GM18858 (cell line): ENCODE measurements around the gene WWOX.

ENCODE experiments used
- ATAC-seq: cut with Tn5 transposase; IDR thresholded peaks from one replicate; pipeline ENCODE4 v1.9.1; 2021; ENCODE audit not compliant: unreplicated experiment

The WWOX gene

GRCh38 chr16:78812582-78812981 is 713.1 kb downstream of the WWOX start:
- ATAC-seq = no peak

DNA sequence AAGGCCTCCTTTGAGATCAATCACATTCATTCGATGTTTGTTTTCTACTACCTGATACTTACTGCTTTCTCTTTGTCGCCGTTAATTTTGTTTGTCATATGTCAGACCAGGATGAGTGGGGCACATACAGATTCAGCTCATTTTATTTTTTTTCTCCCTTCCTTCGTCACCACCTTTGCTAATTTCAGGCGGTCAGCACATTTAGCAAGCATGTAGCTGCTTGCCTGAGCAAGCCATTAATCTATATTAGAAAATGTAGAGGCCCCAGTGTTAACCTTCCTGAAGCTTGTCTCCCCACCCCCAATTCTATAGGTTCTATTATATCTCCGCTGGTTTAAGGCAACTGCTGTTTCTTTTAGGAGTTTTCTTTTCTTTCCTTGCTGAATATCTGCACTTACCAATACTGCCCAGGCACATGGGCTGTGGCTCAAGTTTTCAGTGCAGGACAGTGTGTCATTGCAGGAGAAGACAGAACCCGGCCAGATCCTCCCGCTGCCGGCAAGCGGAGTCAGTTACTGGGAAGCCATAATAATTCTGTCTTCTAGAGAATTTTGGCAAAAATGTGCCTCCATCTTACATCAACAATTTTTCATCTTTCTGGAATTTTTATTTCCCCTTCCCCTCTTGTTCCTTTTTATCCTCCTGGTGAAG is 714.3 kb downstream of the WWOX start:
- no peak for ATAC-seq

GRCh38 chr16:78815713-78816112 is 716.3 kb downstream of the WWOX start:
- ATAC-seq = no peak

GRCh38 chr16:78816499-78817195 is 717.2 kb downstream of the WWOX start:
- ATAC-seq = no peak

- no peak for ATAC-seq
These were observed 717.8 kb downstream of the WWOX start for GRCh38 chr16:78817200-78817739.

DNA sequence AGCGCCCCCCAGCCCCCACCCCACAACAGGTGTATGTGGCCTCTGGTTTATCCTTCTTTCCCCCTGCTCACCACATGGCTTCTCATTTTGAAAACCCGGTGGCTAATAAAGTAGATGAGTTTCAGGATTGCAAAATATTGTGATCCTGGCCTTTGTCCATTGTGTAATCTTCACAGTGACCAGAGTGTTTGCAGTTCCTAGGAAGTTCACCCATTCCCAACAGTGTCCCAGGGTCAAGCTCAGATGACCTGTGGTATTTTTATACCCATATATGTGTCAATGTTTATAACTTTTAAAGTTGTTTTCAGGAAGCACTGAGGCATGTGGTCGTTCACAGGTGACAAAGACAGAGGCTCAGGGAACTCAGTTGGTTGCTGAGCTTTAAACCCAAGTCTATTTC is 721.9 kb downstream of the WWOX start:
- ATAC-seq = no peak

DNA sequence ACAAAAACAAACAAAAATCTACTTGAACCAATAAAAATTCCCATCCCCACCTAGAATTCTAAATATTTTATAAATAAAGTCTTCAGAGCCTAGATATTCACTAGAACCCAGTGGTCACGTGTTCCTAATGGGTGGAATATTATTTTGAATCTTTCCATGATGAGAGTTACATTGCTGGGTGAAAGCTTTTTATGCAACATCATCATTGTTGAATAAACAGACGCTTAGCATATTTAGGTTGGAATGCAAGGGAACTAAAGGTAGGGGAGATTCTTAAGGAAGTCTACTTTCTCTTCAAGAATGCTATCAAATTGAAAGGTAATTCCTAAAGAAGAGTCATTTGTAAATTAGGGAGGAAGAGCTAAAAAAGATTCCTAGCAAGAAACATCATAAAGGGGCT is 723.1 kb downstream of the WWOX start:
- ATAC-seq = no peak

DNA sequence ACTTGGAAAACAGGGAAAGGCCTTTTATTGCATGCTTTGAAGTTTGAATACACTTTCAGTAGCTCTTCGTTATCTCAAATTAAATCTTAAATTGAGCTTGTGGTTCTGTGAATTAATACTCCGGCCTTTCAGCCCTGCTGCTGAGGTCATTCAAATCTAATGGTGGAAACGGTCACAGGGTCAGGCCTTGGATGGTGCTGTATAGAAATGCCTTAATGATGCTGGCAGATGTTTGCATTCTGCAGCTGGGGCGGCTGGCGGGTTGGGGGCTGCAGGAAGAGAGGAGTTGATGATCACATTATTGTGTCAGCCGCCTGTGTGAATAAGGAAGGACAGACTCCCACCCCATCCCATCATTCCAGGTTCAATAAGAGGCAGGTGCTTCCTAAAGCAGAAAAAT is 723.6 kb downstream of the WWOX start:
- no peak for ATAC-seq

DNA sequence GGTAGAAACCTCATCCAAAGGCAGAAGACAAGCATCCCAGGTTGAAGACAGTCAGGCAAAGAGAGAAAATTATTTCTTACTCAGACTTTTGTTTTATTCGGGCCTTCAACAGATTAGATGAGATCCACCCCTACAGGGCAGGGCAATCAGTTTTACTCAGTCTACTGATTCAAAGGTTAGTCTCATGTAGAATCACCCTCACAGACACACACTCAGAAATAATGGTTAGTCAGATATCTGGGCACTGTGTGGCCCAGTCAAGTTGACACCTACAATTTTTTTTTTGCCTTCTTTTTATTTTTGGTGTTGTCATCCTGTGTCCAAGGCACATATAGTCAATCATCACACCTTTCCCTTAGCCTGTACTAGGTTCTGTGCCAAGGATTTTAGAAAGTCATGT is 729.8 kb downstream of the WWOX start:
- no peak for ATAC-seq

DNA sequence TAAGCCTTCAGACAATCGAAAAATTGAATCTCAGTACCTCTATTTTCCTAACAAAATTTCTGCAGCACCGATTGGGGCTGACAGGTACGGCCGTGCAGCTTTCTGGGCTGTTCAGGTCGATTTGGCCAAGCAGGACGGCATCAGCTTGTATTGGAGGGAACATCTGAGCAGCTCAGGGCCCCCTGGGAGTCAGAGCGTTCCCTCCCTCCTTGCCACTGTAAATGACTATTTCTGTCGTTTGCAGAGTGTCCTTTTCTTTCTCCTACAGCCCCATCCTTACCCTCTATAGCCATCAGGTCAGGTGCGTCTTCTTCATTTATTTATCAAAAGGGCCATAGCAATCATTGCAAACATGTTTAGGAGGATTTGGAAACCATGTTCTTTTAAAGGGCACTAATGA is 731.1 kb downstream of the WWOX start:
- no peak for ATAC-seq

DNA sequence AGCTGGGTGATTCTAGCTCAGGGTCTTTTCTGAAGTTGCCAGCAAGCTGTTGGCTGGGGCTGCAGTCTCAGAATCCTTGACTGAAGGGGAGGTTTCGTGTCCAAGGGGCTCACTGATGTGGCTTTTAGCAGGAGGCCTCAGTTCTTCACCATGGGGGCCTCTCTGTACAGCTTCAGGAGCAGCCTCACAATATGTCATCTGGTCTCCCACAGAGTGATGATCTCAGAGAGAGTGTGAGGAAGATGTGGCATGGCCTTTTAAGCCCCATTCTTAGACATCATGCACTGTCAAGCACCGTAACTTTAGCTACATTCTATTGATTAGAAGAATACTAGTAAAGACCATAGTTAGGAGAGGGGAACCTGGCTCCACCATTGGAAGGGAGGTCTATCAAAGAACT is 732.6 kb downstream of the WWOX start:
- no peak for ATAC-seq

DNA sequence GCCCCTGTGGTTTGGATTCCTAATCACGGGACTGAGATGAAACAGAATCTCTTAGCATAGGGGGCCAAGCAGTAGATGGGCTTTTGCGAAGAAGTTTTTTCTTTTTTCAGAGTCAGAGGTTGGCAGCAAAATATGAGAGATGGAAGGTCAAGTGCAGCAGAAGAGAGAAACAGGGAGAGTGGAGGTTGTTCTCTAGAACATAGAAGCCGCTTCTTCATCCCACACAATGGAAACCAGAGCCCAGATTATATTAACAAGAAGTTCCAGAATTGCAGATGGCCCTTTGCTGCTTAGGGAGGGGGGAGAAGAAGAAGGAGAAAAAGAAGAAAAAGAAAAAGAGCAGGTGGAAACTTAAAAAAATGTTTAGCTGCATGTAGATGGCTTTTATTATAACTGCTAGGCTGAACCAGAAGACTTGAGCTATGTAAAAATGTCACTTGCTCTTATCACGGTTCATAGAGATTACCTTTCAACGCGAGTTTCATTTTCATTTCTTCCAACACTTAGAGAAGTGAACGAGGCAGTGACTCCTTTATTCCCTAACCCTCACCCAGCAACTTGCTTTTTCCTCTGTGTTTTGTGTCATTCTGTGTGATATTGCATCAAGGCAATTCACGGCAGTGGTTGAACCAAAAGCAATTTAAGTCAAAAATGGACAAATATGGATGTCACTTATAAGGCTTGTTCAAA is 737.5 kb downstream of the WWOX start:
- ATAC-seq = no peak

- no peak for ATAC-seq
These were observed 738.3 kb downstream of the WWOX start for GRCh38 chr16:78837706-78838105.

DNA sequence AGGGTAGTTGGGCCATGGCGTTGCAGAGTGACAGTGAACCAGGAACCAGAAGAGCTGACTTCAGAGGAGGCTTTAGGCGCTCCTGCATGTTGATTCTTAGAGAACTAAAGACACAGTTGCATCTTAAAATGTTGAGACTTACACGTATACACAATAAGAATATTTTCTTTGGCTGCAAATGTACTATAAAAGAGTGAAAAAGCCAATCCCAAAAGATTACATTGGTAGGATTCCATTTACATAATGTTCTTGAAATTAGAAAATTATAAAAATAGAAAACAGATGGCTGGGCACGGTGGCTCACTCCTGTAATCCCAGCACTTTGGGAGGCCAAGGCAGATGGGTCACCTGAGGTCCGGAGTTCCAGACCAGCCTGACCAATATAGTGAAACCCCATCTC is 738.8 kb downstream of the WWOX start:
- ATAC-seq = no peak

- ATAC-seq = no peak
These were observed 743.5 kb downstream of the WWOX start for GRCh38 chr16:78842950-78843349.

DNA sequence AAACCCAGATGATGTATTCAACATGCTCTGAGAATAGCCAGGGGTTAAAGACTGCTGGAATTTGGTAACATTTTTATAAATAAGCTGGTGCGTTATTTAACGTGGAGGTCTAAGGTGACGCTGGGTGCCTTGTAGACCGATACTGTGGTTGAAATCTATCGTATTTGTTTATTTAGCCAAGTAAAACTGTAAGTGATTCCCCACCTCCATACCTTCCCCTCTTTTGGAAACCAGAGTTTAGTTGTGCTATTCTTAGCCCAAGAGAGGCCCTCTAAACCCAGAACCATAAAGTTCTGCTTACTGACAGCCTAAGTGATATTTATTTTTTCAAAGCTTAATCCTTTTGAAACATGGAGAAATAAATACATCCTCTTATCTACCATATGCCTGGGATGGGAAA is 744.5 kb downstream of the WWOX start:
- ATAC-seq = no peak

- ATAC-seq = no peak
These were observed 745.2 kb downstream of the WWOX start for GRCh38 chr16:78844682-78845081.

DNA sequence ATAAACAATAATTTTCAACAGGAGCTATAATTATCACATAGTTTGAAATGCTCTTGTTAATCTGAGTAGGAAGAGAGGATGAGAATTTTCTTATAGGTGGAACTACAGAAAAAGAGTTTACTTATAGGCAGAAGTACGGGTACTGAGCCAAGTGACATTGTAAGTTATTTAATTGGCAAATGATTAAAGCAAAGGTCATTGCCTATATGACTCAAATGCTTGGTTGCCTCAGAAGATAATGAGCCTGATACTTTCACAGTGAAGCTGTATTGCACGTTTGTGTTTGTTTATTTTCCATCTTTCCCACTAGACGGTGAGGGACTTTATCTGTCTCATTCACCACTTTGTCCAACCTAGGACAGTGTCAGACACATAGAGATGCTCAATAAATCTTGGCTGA is 751.8 kb downstream of the WWOX start:
- no peak for ATAC-seq

DNA sequence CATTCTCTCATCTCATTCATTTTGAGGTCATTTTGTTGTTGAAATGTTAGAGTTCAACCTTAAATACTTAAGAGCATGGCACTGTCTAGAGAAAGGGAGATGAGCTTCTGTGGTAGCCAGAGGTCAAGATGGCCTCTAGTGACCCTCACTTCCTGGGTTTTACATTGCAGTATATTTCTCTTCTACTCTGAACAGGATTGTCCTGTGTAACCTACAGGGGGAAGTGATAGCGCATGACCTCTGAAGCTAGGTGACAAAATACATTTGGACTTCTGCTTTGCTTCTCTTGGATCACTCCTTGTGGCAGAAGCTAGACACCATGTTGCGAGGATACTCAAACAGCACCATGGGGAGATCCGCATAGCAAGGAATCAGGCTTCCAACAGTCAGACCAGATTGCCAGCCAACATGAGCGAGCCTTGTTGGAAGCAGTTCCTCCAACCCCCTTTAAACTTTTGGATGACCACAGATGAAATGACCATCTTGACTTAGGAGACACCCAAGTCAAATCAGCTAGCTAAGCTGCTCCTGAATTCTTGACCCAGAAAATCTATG is 752.7 kb downstream of the WWOX start:
- ATAC-seq = no peak

DNA sequence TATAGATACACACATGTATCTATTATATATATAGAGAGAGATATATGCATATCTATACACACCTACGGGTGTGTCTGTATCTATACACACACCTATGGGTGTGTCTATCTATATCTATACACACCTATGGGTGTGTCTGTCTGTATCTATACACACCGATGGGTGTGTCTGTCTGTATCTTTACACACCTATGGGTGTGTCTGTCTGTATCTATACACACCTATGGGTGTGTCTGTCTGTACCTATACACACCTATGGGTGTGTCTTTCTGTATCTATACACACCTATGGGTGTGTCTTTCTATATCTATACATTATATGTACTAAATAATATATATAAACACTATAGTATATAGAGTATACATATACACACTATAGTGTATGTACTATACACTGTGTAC is 762.6 kb downstream of the WWOX start:
- ATAC-seq = no peak

GRCh38 chr16:78866521-78866920 is 767.1 kb downstream of the WWOX start:
- ATAC-seq = no peak

DNA sequence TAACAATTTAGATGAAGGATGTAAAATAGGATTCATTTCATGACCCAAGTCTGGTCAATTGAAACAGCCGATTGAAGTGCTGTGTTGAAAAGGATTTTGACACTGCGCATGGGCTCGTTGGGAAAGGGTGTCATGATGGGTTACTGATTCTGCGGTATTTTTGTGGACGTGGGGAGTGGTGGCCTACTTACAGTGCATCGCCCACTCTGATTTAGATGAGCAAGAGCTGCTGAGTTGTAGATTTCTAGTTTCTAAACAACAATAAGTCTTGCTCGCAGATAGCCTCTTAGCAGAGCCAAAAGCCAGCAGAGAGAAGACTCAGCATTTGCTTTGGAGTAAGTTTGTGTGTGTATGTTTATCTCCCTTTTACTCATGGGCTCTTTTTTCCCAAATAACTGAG is 770.0 kb downstream of the WWOX start:
- ATAC-seq = no peak
